Gastroesophageal sphincter (tissue), 3 donors: Measurements from ENCODE around the gene KIF12.

Source experiments
- POLR2A ChIP-seq, 2 donors: fragments of 450-650 bp; IDR thresholded peaks; one replicate each; pipeline ENCODE4 v1.6.1; 2017; ENCODE audit warnings: antibody characterized with exemption in 2 of 2, mild to moderate bottlenecking in 2 of 2, moderate library complexity in 1 of 2
- TF ChIP-seq, protein P1 (sequence below), 4 experiments: fragments of 200-600 bp in 2 of 4; fragments of 450-650 bp in 2 of 4; sonication (generic) in 1 of 4; IDR thresholded peaks; one replicate each; pipeline ENCODE4 v1.5.1; 2017 to 2019; ENCODE audit warnings: antibody characterized with exemption in 4 of 4, mild to moderate bottlenecking in 2 of 4, moderate library complexity in 2 of 4

DNA sequence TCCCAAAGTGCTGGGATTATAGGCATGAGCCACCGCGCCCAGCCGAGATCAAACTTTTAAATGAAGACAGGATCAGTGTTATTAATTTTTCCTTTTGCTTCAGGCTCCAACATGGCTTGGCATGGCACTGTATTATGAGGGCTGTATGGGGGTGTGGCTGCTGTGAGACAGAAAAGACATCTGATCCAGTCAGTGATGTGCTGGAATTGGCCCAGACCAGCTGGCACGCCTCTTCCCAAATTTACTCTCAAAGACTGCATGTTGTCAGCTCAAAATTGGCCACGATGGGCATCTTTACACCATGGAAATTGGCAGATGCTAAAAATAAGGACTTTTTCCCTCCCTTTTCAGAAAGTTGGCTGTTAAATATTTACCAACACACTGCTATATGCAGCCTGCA, 44.1 kb upstream of the KIF12 start:
- no peak for TF ChIP-seq POLR2A (IDR thresholded peaks at IDR 0.05)
- TF ChIP-seq, protein P1, sequence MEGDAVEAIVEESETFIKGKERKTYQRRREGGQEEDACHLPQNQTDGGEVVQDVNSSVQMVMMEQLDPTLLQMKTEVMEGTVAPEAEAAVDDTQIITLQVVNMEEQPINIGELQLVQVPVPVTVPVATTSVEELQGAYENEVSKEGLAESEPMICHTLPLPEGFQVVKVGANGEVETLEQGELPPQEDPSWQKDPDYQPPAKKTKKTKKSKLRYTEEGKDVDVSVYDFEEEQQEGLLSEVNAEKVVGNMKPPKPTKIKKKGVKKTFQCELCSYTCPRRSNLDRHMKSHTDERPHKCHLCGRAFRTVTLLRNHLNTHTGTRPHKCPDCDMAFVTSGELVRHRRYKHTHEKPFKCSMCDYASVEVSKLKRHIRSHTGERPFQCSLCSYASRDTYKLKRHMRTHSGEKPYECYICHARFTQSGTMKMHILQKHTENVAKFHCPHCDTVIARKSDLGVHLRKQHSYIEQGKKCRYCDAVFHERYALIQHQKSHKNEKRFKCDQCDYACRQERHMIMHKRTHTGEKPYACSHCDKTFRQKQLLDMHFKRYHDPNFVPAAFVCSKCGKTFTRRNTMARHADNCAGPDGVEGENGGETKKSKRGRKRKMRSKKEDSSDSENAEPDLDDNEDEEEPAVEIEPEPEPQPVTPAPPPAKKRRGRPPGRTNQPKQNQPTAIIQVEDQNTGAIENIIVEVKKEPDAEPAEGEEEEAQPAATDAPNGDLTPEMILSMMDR (IDR thresholded peaks at IDR 0.05), result no peak
